Measurements from ENCODE around the gene BMPR1A. TPM values are rescaled to one million over a fixed set of nuclear protein-coding genes. Genes with fewer than 3 reads are reported as not detected.

The BMPR1A gene
- total and polyA plus RNA-seq, 2 experiments from 2014 or later, result 14.2 to 82.5 TPM

GRCh38 chr10:86958116-86958900 lies 201.9 kb downstream of the BMPR1A start, which contains the start of gene SNCG:
TSS of gene SNCG (plus strand) at chr10:86958599. CDS start at chr10:86958698, 99 bp downstream.
- Histone ChIP-seq H3F3A (replicated peaks; ENCODE audit: low read depth) (peaks cover 10% of the 10 kb centered on the region), H2AFZ (peak within 1 kb of the TSS; percentile 38; the same call in 1 of the 2 replicates), H3K27me3 (ENCODE audit: insufficient read depth) (no peaks in the 10 kb centered on the region), H3K4me1 (ENCODE audit: insufficient read depth) (peaks cover 60% of the 10 kb centered on the region), H3K36me3 (ENCODE audit: insufficient read depth) (peaks cover under 1% of the 10 kb centered on the region; the same call in 1 of the 2 replicates), H4K20me1 (replicated peaks; ENCODE audit: insufficient read depth) (no peaks in the 10 kb centered on the region), H3K4me3 (no peak within 1 kb of the TSS), H3K79me2 (replicated peaks; ENCODE audit: insufficient read depth) (no peaks in the 10 kb centered on the region), H3K4me2 (no peak within 1 kb of the TSS), H3K27ac (ENCODE audit: low read depth) (no peak within 1 kb of the TSS), H3K9me2 (ENCODE audit: insufficient read depth) (no peaks in the 10 kb centered on the region)
- ATAC-seq (no peak), DNase-seq (ENCODE audit: low spot score) (no peak)
- Mint-ChIP-seq H3K4me3 (no peak within 1 kb of the TSS), H3K27ac (peak within 1 kb of the TSS; percentile 63; the same call in 1 of the 2 replicates), H3K36me3 (ENCODE audit: low read depth) (peaks cover 10% of the 10 kb centered on the region; the same call in 2 of the 3 replicates), H3K9me3 (peaks cover 11% of the 10 kb centered on the region; the same call in 2 of the 3 replicates), H3K27me3 (ENCODE audit: insufficient read depth, low read depth, poor library complexity) (peaks cover 27% of the 10 kb centered on the region), H3K4me1 (peaks cover 57% of the 10 kb centered on the region)
- TF ChIP-seq, protein P1, sequence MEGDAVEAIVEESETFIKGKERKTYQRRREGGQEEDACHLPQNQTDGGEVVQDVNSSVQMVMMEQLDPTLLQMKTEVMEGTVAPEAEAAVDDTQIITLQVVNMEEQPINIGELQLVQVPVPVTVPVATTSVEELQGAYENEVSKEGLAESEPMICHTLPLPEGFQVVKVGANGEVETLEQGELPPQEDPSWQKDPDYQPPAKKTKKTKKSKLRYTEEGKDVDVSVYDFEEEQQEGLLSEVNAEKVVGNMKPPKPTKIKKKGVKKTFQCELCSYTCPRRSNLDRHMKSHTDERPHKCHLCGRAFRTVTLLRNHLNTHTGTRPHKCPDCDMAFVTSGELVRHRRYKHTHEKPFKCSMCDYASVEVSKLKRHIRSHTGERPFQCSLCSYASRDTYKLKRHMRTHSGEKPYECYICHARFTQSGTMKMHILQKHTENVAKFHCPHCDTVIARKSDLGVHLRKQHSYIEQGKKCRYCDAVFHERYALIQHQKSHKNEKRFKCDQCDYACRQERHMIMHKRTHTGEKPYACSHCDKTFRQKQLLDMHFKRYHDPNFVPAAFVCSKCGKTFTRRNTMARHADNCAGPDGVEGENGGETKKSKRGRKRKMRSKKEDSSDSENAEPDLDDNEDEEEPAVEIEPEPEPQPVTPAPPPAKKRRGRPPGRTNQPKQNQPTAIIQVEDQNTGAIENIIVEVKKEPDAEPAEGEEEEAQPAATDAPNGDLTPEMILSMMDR (conservative IDR thresholded peaks at IDR 0.05; ENCODE audit: low read depth in 2 of 2), result no peak
- TF ChIP-seq STAT1 (IDR thresholded peaks at IDR 0.05; ENCODE audit: unreplicated experiment) (no peak), JUNB (IDR thresholded peaks at IDR 0.05; ENCODE audit: unreplicated experiment) (no peak), POLR2AphosphoS5 (IDR thresholded peaks at IDR 0.05; ENCODE audit: low read depth) (no peak), EZH2phosphoT487 (IDR thresholded peaks at IDR 0.05; ENCODE audit: unreplicated experiment) (no peak), NANOG (IDR thresholded peaks at IDR 0.05; ENCODE audit: borderline replicate concordance) (no peak), EZH2 (IDR thresholded peaks at IDR 0.05; ENCODE audit: low read depth, unreplicated experiment) (no peak), ZNF331 (CRISPR knock-in tag; IDR thresholded peaks at IDR 0.05; ENCODE audit: low read depth) (no peak), REST (IDR thresholded peaks at IDR 0.05; ENCODE audit: unreplicated experiment) (no peak), ZNF114 (CRISPR knock-in tag; IDR thresholded peaks at IDR 0.05) (no peak), CREB1 (CRISPR knock-in tag; IDR thresholded peaks at IDR 0.05; ENCODE audit: low read depth) (no peak)
- TF ChIP-seq, protein P2, sequence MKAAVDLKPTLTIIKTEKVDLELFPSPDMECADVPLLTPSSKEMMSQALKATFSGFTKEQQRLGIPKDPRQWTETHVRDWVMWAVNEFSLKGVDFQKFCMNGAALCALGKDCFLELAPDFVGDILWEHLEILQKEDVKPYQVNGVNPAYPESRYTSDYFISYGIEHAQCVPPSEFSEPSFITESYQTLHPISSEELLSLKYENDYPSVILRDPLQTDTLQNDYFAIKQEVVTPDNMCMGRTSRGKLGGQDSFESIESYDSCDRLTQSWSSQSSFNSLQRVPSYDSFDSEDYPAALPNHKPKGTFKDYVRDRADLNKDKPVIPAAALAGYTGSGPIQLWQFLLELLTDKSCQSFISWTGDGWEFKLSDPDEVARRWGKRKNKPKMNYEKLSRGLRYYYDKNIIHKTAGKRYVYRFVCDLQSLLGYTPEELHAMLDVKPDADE (IDR thresholded peaks at IDR 0.05), result no peak
- TF ChIP-seq, protein P3, sequence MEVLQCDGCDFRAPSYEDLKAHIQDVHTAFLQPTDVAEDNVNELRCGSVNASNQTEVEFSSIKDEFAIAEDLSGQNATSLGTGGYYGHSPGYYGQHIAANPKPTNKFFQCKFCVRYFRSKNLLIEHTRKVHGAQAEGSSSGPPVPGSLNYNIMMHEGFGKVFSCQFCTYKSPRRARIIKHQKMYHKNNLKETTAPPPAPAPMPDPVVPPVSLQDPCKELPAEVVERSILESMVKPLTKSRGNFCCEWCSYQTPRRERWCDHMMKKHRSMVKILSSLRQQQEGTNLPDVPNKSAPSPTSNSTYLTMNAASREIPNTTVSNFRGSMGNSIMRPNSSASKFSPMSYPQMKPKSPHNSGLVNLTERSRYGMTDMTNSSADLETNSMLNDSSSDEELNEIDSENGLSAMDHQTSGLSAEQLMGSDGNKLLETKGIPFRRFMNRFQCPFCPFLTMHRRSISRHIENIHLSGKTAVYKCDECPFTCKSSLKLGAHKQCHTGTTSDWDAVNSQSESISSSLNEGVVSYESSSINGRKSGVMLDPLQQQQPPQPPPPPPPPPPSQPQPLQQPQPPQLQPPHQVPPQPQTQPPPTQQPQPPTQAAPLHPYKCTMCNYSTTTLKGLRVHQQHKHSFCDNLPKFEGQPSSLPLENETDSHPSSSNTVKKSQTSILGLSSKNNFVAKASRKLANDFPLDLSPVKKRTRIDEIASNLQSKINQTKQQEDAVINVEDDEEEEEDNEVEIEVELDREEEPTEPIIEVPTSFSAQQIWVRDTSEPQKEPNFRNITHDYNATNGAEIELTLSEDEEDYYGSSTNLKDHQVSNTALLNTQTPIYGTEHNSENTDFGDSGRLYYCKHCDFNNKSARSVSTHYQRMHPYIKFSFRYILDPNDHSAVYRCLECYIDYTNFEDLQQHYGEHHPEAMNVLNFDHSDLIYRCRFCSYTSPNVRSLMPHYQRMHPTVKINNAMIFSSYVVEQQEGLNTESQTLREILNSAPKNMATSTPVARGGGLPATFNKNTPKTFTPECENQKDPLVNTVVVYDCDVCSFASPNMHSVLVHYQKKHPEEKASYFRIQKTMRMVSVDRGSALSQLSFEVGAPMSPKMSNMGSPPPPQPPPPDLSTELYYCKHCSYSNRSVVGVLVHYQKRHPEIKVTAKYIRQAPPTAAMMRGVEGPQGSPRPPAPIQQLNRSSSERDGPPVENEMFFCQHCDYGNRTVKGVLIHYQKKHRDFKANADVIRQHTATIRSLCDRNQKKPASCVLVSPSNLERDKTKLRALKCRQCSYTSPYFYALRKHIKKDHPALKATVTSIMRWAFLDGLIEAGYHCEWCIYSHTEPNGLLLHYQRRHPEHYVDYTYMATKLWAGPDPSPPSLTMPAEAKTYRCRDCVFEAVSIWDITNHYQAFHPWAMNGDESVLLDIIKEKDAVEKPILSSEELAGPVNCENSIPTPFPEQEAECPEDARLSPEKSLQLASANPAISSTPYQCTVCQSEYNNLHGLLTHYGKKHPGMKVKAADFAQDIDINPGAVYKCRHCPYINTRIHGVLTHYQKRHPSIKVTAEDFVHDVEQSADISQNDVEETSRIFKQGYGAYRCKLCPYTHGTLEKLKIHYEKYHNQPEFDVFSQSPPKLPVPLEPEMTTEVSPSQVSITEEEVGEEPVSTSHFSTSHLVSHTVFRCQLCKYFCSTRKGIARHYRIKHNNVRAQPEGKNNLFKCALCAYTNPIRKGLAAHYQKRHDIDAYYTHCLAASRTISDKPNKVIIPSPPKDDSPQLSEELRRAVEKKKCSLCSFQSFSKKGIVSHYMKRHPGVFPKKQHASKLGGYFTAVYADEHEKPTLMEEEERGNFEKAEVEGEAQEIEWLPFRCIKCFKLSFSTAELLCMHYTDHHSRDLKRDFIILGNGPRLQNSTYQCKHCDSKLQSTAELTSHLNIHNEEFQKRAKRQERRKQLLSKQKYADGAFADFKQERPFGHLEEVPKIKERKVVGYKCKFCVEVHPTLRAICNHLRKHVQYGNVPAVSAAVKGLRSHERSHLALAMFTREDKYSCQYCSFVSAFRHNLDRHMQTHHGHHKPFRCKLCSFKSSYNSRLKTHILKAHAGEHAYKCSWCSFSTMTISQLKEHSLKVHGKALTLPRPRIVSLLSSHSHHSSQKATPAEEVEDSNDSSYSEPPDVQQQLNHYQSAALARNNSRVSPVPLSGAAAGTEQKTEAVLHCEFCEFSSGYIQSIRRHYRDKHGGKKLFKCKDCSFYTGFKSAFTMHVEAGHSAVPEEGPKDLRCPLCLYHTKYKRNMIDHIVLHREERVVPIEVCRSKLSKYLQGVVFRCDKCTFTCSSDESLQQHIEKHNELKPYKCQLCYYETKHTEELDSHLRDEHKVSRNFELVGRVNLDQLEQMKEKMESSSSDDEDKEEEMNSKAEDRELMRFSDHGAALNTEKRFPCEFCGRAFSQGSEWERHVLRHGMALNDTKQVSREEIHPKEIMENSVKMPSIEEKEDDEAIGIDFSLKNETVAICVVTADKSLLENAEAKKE (CRISPR knock-in tag; IDR thresholded peaks at IDR 0.05), result no peak
